Thyroid gland (tissue), 4 donors: Measurements from ENCODE around the gene SCGB1D4. TPM values are rescaled to one million over a fixed set of nuclear protein-coding genes. Genes with fewer than 3 reads are reported as not detected.
"Not testable (repeated sequence)": the region's sequence is repeated elsewhere in the genome, so short reads cannot be mapped to it uniquely, and the experiment has no call there.

Experiments used
- DNase-seq, 2 donors: peaks; one replicate each; pipeline ENCODE4 v3.0.0-alpha.2; 2019
- H3K27ac ChIP-seq, 3 donors: fragments of 200-600 bp; sonication (generic); 1 replicate in 2 of 3; 2 replicates in 1 of 3; pipeline ENCODE4 v1.5.1; 2016 to 2019; ENCODE audit warnings: mild to moderate bottlenecking in 1 of 3, moderate library complexity in 1 of 3
- H3K27me3 ChIP-seq: fragments of 200-600 bp; sonication (generic); one replicate; pipeline ENCODE4 v1.5.1; 2019
- H3K36me3 ChIP-seq, 2 donors: fragments of 200-600 bp; sonication (generic); one replicate each; pipeline ENCODE4 v1.5.1; 2016 to 2019
- H3K4me1 ChIP-seq, 2 donors: fragments of 200-600 bp; sonication (generic); one replicate each; pipeline ENCODE4 v1.5.1; 2017 to 2019
- H3K4me3 ChIP-seq, 3 donors: fragments of 200-600 bp; sonication (generic); replicated peaks in 1 of 3; 1 replicate in 2 of 3; 2 replicates in 1 of 3; pipeline ENCODE4 v1.5.1; 2016; ENCODE audit warnings: mild to moderate bottlenecking in 1 of 3
- H3K9me3 ChIP-seq: fragments of 200-600 bp; sonication (generic); one replicate; pipeline ENCODE4 v1.5.1; 2017
- CTCF ChIP-seq, 6 experiments: fragments of 200-600 bp in 3 of 6; fragments of 450-650 bp in 3 of 6; sonication (generic) in 3 of 6; IDR thresholded peaks; one replicate each; pipeline ENCODE4 v1.5.1; 2016 to 2019; ENCODE audit warnings: antibody characterized with exemption in 6 of 6, mild to moderate bottlenecking in 2 of 6, inconsistent platforms in 1 of 6, moderate library complexity in 1 of 6
- POLR2A ChIP-seq, 2 donors: fragments of 450-650 bp; IDR thresholded peaks; one replicate each; pipeline ENCODE4 v1.6.1; 2017; ENCODE audit warnings: antibody characterized with exemption in 2 of 2, mild to moderate bottlenecking in 2 of 2, moderate library complexity in 1 of 2
- WGBS, 2 donors: methylation state at CpG; one replicate each; pipeline ENCODE4 v1.1.5; 2017; 5-methylcytosine and 5-hydroxymethylcytosine counted together
- intact Hi-C: fragments of 100-400 bp; cut with DNase I; formaldehyde crosslinking; loops from one replicate; pipeline ENCODE4 v1.15.1; 2023
- total RNA-seq, 4 donors: library from RNA; depleted of rRNA; stranded (reverse); fragments of >200 nt; gene quantifications; one replicate each; pipeline ENCODE4 v1.2.3, GENCODE V29; 2016

SCGB1D4 gene
- total RNA-seq, 4 donors from 2014 or later: not detected

- Histone ChIP-seq H3K27me3 (no peaks in the 10 kb centered on the region), H3K36me3 (no peaks in the 10 kb centered on the region), H3K9me3 (no peaks in the 10 kb centered on the region), H3K4me1 (peaks cover 0 to 6% of the 10 kb centered on the region in 2 donors), H3K27ac (no peak overlapping the region), H3K4me3 (no peak overlapping the region)
- TF ChIP-seq POLR2A (IDR thresholded peaks at IDR 0.05) (no peak), CTCF (IDR thresholded peaks at IDR 0.05) (peak in 5 of 6 experiments; percentile 37 to 65 (median 53))
- 79 to 85% methylated on average over 6 of the region's 6 CpGs for WGBS, 2 donors
- DNase-seq: peak; percentile 51 to 57
- intact Hi-C loops: no loop called here
These were observed 41.5 kb upstream of the SCGB1D4 start for GRCh38 chr11:62340269-62340901.

- TF ChIP-seq CTCF (IDR thresholded peaks at IDR 0.05) (no peak), POLR2A (IDR thresholded peaks at IDR 0.05) (no peak)
- no peaks in the 10 kb centered on the region for H3K27me3 ChIP-seq
- H3K27ac ChIP-seq: no peak overlapping the region
- intact Hi-C loops: no loop called here
- 36 to 45% methylated on average over 1 of the region's 1 CpG for WGBS, 2 donors
- peaks cover 0 to 6% of the 10 kb centered on the region in 2 donors for H3K4me1 ChIP-seq
- H3K36me3 ChIP-seq: no peaks in the 10 kb centered on the region
- H3K4me3 ChIP-seq: peak overlapping the region in 1 of 3 donors; percentile 64
- no peak for DNase-seq
- H3K9me3 ChIP-seq: no peaks in the 10 kb centered on the region
These were observed 39.3 kb upstream of the SCGB1D4 start for GRCh38 chr11:62338218-62338617.

GRCh38 chr11:62337303-62338181, 38.7 kb upstream of the SCGB1D4 start, which contains the start of gene ASRGL1:
ASRGL1 (plus strand) TSS chr11:62337448; CDS start chr11:62337978, 530 bp downstream.
- peak within 1 kb of the TSS in 1 of 3 donors; percentile 37 for H3K27ac ChIP-seq
- peak within 1 kb of the TSS; percentile 18 to 64 (median 62) for H3K4me3 ChIP-seq
- H3K36me3 ChIP-seq: no peaks in the 10 kb centered on the region
- peaks cover 0 to 6% of the 10 kb centered on the region in 2 donors for H3K4me1 ChIP-seq
- DNase-seq: peak; percentile 93 to 94
- no peaks in the 10 kb centered on the region for H3K9me3 ChIP-seq
- H3K27me3 ChIP-seq: no peaks in the 10 kb centered on the region
- intact Hi-C loops: no loop called here
- TF ChIP-seq CTCF (IDR thresholded peaks at IDR 0.05): no peak
- peak in 1 of 2 donors; percentile 40 for TF ChIP-seq POLR2A (IDR thresholded peaks at IDR 0.05)
- WGBS, 2 donors: 2% methylated on average over 21 to 30 of the region's 98 CpGs

- H3K9me3 ChIP-seq, H3K36me3 ChIP-seq, H3K27me3 ChIP-seq, DNase-seq, intact Hi-C loops, H3K4me1 ChIP-seq, H3K27ac ChIP-seq: not testable (repeated sequence)
- WGBS, 2 donors: 64 to 68% methylated on average over 19 of the region's 19 CpGs
- peak overlapping the region in 2 of 3 donors; percentile 62 to 64 for H3K4me3 ChIP-seq
These were observed 38.1 kb upstream of the SCGB1D4 start for GRCh38 chr11:62336949-62337302.

GRCh38 chr11:62333768-62334167, 34.9 kb upstream of the SCGB1D4 start:
- Histone ChIP-seq H3K27ac (no peak overlapping the region), H3K9me3 (no peaks in the 10 kb centered on the region), H3K4me3 (no peak overlapping the region), H3K36me3 (no peaks in the 10 kb centered on the region), H3K27me3 (no peaks in the 10 kb centered on the region), H3K4me1 (peaks cover 0 to 3% of the 10 kb centered on the region in 2 donors)
- 79 to 80% methylated on average over 5 of the region's 5 CpGs for WGBS, 2 donors
- intact Hi-C loops: no loop called here
- no peak for TF ChIP-seq CTCF (IDR thresholded peaks at IDR 0.05)
- no peak for TF ChIP-seq POLR2A (IDR thresholded peaks at IDR 0.05)
- DNase-seq: no peak

DNA sequence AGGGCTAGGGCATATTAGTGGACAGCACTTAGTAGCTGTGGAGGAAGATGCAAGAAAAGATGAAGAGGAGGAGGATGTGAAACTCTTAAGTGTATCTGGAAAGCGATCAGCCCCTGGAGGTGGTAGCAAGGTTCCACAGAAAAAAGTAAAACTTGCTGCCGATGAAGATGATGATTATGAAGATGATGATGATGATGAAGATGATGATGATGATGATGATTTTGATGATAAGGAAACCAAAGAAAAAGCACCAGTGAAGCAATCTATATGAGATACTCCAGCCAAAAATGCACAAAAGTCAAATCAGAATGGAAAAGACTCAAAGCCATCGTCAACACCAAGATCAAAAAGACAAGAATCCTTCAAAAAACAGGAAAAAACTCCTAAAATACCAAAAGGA, 32.4 kb upstream of the SCGB1D4 start:
- intact Hi-C loops, H3K4me3 ChIP-seq, H3K27me3 ChIP-seq, H3K9me3 ChIP-seq, H3K36me3 ChIP-seq, DNase-seq, H3K4me1 ChIP-seq, H3K27ac ChIP-seq: not testable (repeated sequence)
- 89 to 91% methylated on average over 3 of the region's 3 CpGs for WGBS, 2 donors

GRCh38 chr11:62327541-62327940, 28.7 kb upstream of the SCGB1D4 start:
- WGBS, 2 donors: 94 to 97% methylated on average over 14 of the region's 14 CpGs
- H3K27me3 ChIP-seq: not testable (repeated sequence)

GRCh38 chr11:62326719-62327118, 27.8 kb upstream of the SCGB1D4 start:
- H3K4me1 ChIP-seq, H3K27me3 ChIP-seq, H3K4me3 ChIP-seq, H3K27ac ChIP-seq, H3K9me3 ChIP-seq, DNase-seq, H3K36me3 ChIP-seq, intact Hi-C loops: not testable (repeated sequence)
- 32 to 39% methylated on average over 6 of the region's 6 CpGs for WGBS, 2 donors

More at GRCh38 chr11:62327541-62327940, 28.7 kb upstream of the SCGB1D4 start:
- H3K36me3 ChIP-seq, H3K27ac ChIP-seq, DNase-seq, intact Hi-C loops, H3K4me3 ChIP-seq, H3K9me3 ChIP-seq, H3K4me1 ChIP-seq: not testable (repeated sequence)
